Naive thymus-derived CD8-positive, alpha-beta T cell (primary cell): ENCODE results near the gene ELAVL3. TPM values are rescaled to one million over a fixed set of nuclear protein-coding genes. Genes with fewer than 3 reads are reported as not detected.

Source experiments
- ATAC-seq, 2 donors: fragments of 150-1000 bp; cut with Tn5 transposase in 1 of 2; sonication (Bioruptor Pico), chemical (Tn5 transposase) in 1 of 2; 1 replicate in 1 of 2; 2 replicates in 1 of 2; pipeline ENCODE4 v1.10.0; 2021; ENCODE audit warnings: mild to moderate bottlenecking in 2 of 2, moderate library complexity in 2 of 2
- POLR2A ChIA-PET: fragments of 350-600 bp; sonication (Branson Sonifier 250); formaldehyde crosslinking; loops from one replicate; lab custom pipeline; 2021; ENCODE audit warnings: antibody characterized with exemption; lab: Charles Lee
- DNase-seq, 10 donors: peaks; one replicate each; pipeline versions ENCODE4 v3.0.0 to v3.0.0-alpha.2; 2020 to 2022
- H3K27ac Mint-ChIP-seq, 10 donors: one replicate each; pipeline ENCODE4 v1.8.0; 2020 to 2022; ENCODE audit warnings: mild to moderate bottlenecking in 10 of 10, mixed read lengths in 10 of 10, moderate library complexity in 4 of 10, inconsistent platforms in 1 of 10
- H3K27me3 Mint-ChIP-seq, 5 donors: one replicate each; pipeline ENCODE4 v1.8.0; 2021 to 2022; ENCODE audit warnings: mixed read lengths in 5 of 5
- H3K36me3 Mint-ChIP-seq, 3 donors: one replicate each; pipeline ENCODE4 v1.8.0; 2020 to 2022; ENCODE audit warnings: mixed read lengths in 3 of 3, mild to moderate bottlenecking in 2 of 3, inconsistent platforms in 1 of 3
- H3K4me1 Mint-ChIP-seq, 4 donors: one replicate each; pipeline ENCODE4 v1.8.0; 2021 to 2022; ENCODE audit warnings: mixed read lengths in 4 of 4
- H3K4me3 Mint-ChIP-seq, 10 donors: one replicate each; pipeline ENCODE4 v1.8.0; 2020 to 2022; ENCODE audit warnings: mild to moderate bottlenecking in 10 of 10, mixed read lengths in 10 of 10, moderate library complexity in 6 of 10, inconsistent platforms in 1 of 10
- H3K9me3 Mint-ChIP-seq, 9 donors: one replicate each; pipeline ENCODE4 v1.8.0; 2020 to 2022; ENCODE audit warnings: mixed read lengths in 9 of 9, mild to moderate bottlenecking in 3 of 9, inconsistent platforms in 1 of 9, moderate library complexity in 1 of 9
- polyA plus RNA-seq, 3 donors: library from polyadenylated mRNA; unstranded; fragments of 300-500 nt; fragmentation: Illumina TruSeq; gene quantifications; one replicate each; pipeline ENCODE4 v1.2.3, GENCODE V29; 2021
- total RNA-seq, 8 experiments: library from RNA in 2 of 8; stranded (reverse) in 2 of 8; gene quantifications; one replicate each; pipeline ENCODE4 v1.2.3 and lab custom pipeline; 2021 to 2026

ELAVL3 gene
- not detected for total RNA-seq
- polyA plus RNA-seq = not detected
- total RNA-seq (lab: John Stamatoyannopoulos, UW) = 0 to 0.13 (median 0.08) reads per million in 6 experiments

- Mint-ChIP-seq H3K36me3 (peaks cover 0 to 12% (median 4%) of the 10 kb centered on the region in 3 donors), H3K4me3 (peak within 1 kb of the TSS; percentile 22 to 78 (median 62)), H3K27me3 (peaks cover 11 to 40% (median 25%) of the 10 kb centered on the region in 5 donors), H3K4me1 (peaks cover 9 to 29% (median 23%) of the 10 kb centered on the region in 4 donors), H3K27ac (peak within 1 kb of the TSS in 4 of 10 donors; percentile 8 to 63 (median 36)), H3K9me3 (peaks cover 0 to 3% (median 0%) of the 10 kb centered on the region in 9 donors)
- ATAC-seq (no peak), DNase-seq (peak in 1 of 10 donors; percentile 18)
- POLR2A ChIA-PET = interaction anchor here (2.1 kb wide), 1 partner anchor 100 kb away, joined by 18 read pairs; no protein-coding TSS in a partner anchor
These were observed at the start of gene ELAVL3 for GRCh38 chr19:11480715-11481533. ELAVL3 (minus strand) TSS chr19:11481046; CDS start chr19:11480608, 438 bp downstream.

DNA sequence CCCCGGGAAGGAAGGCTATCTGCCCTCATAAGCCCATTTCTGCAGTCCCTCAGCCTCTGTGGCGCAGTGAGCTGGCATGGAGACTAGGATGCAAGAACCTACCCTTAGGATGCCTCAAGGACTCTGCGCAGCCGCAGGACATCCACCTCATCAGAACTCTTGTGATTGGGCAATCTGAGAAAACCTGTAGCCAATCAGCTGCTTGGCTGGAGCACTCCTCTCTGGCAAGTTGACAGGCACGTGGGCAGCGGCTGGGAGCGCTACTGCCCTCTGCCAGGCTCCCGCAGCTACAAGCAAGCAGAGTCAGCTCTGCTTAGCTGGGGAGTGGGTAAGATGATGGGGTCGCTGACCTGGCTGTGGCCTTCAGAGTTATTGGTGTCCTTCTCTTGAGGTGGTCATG, 49.6 kb upstream of the ELAVL3 start:
- Mint-ChIP-seq H3K27ac (peak overlapping the region in 1 of 10 donors; percentile 38), H3K36me3 (peaks cover 0 to 4% (median 0%) of the 10 kb centered on the region in 3 donors), H3K4me3 (peak overlapping the region in 2 of 10 donors; percentile 20 to 22), H3K9me3 (no peaks in the 10 kb centered on the region), H3K27me3 (no peaks in the 10 kb centered on the region), H3K4me1 (peaks cover 16 to 35% (median 26%) of the 10 kb centered on the region in 4 donors)
- DNase-seq (peak in 4 of 10 donors; percentile 7 to 23 (median 13)), ATAC-seq (no peak)
- POLR2A ChIA-PET = no interaction called here

DNA sequence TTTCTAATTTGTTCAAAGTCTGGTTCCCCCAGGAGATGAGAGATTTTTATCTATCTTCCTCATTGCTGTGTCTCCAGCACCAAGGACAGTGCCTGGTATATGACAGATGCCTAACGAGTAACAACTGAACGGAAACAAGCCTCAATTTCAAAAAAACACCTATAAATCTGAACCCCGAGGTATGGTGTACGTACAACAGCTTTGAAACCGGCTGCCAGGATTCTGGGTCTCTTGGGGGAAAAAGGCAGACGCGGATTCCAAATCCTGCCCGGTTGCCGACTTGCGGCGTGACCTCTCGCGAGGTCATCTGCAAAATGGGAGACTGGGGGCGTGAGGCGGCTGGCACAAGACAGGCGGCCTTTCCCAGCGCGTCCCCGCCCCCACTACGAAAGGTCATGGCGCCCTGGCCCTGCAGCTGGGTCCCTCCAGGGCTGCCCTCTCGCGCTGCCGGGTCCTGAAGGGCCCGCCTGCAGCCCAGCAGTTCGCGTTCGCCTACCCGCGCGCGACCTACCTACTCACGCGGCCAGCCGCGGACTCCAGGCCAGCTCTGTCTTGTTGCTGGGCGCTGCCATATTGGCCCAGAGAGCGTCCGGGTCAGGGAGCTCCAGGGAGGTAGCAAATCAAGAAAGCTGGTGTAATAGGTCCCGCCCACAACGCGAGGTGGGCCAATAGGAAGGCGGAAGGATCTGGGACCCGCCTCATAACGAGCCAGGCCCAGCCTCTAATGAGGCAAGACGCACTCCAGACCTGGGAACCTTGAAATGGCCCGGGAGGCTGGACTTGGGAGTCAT, 47.9 kb upstream of the ELAVL3 start, which contains the start of gene ECSIT:
Gene ECSIT, minus strand, starts transcription at position 584 of the 791 bp plus-strand sequence. CDS start 9,964 bp downstream, outside the sequence.
- peak within 1 kb of the TSS; percentile 94 to 99 (median 98) for H3K4me3 Mint-ChIP-seq
- peaks cover 10 to 29% (median 21%) of the 10 kb centered on the region in 4 donors for H3K4me1 Mint-ChIP-seq
- H3K36me3 Mint-ChIP-seq = peaks cover 0 to 11% (median 0%) of the 10 kb centered on the region in 3 donors
- peak; percentile 77 to 95 (median 90) for DNase-seq
- POLR2A ChIA-PET = interaction anchor here (0.6 to 1.9 kb wide), 9 partner anchors 12 to 1122 kb away, joined by 3 to 15 read pairs (median 4); partner anchors contain the start of genes ELOF1, SWSAP1 and ZNF653
- H3K27me3 Mint-ChIP-seq = no peaks in the 10 kb centered on the region
- H3K9me3 Mint-ChIP-seq = no peaks in the 10 kb centered on the region
- H3K27ac Mint-ChIP-seq = peak within 1 kb of the TSS; percentile 87 to 98 (median 95)
- ATAC-seq = peak; percentile 99

- ATAC-seq (no peak), DNase-seq (no peak)
- H3K4me1 Mint-ChIP-seq = peaks cover 0 to 8% (median 1%) of the 10 kb centered on the region in 4 donors
- H3K9me3 Mint-ChIP-seq = no peaks in the 10 kb centered on the region
- H3K27ac Mint-ChIP-seq = no peak overlapping the region
- H3K4me3 Mint-ChIP-seq = no peak overlapping the region
- no peaks in the 10 kb centered on the region for H3K27me3 Mint-ChIP-seq
- peaks cover 0 to 71% (median 8%) of the 10 kb centered on the region in 3 donors for H3K36me3 Mint-ChIP-seq
- POLR2A ChIA-PET = interaction anchor here (0.7 kb wide), 1 partner anchor 14 kb away, joined by 5 read pairs; the partner anchor contains the start of gene ZNF653
These were observed 38.3 kb upstream of the ELAVL3 start for GRCh38 chr19:11519138-11519537.

DNA sequence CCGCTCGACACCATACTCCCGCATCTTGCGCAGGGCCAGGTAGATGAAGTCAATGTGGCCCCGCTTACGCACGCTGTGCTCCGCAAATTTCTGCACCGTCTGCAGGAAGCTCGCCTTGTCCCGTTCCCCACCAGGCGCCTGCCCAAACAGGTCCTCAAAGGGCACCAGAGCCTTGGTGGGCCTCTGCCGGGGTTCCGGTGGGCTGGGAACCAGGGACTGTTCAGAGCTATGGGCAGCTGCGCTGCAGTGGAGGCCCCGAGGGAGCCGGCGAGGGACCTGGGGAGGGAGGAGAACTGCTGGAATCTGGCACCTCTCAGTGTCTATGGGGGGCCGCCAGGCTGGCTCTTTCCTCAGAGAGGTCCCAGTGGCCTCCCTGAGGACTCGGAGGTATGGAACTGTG, 33.1 kb upstream of the ELAVL3 start:
- H3K27ac Mint-ChIP-seq = no peak overlapping the region
- H3K9me3 Mint-ChIP-seq = no peaks in the 10 kb centered on the region
- no peak for ATAC-seq
- H3K36me3 Mint-ChIP-seq = peaks cover 0 to 71% (median 11%) of the 10 kb centered on the region in 3 donors
- no peaks in the 10 kb centered on the region for H3K4me1 Mint-ChIP-seq
- no peaks in the 10 kb centered on the region for H3K27me3 Mint-ChIP-seq
- DNase-seq = no peak
- POLR2A ChIA-PET = no interaction called here
- H3K4me3 Mint-ChIP-seq = no peak overlapping the region

- POLR2A ChIA-PET = interaction anchor here (0.6 kb wide), 2 partner anchors 10 to 1112 kb away, joined by 3 to 6 read pairs; no protein-coding TSS in a partner anchor
- DNase-seq (no peak), ATAC-seq (no peak)
- H3K4me1 Mint-ChIP-seq = peaks cover 0 to 5% (median 5%) of the 10 kb centered on the region in 4 donors
- no peak overlapping the region for H3K27ac Mint-ChIP-seq
- H3K9me3 Mint-ChIP-seq = no peaks in the 10 kb centered on the region
- H3K36me3 Mint-ChIP-seq = peaks cover 0 to 45% (median 5%) of the 10 kb centered on the region in 3 donors
- H3K4me3 Mint-ChIP-seq = no peak overlapping the region
- H3K27me3 Mint-ChIP-seq = peaks cover 0 to 2% (median 0%) of the 10 kb centered on the region in 5 donors
These were observed 29.6 kb upstream of the ELAVL3 start for GRCh38 chr19:11510444-11510843.

DNA sequence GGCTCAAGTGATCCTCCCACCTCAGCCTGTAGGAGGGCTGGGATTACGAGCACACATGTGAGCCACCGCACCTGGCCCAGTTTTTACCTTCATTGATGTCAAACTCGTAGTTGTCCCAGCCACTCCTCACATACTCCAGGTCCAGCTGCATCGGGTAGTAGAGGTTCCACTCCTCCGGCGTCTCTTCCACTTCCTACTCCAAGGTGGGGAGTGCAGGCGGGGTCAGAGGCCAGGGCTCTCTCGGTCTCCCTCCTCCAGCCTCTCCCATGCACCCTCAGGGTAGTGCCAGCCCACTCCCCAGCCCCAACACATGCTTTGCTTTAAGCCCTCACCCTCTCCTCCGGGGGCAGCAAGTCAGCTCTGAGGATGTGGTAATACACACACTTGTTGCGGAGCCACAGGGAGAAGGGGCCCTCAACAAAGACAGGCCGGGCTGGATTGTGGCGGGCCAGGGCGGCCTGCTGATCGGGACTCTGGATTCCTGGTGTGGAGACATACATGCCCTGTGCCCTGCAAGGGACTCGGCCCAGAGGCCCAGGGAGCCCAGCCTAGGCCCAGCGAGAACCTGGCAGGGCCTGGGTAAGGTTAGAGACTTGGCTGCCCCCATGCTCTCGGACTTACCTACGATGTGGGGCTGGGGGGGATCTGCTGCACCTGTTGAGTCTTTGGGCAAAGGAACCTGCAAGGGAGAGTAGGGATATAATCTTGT, 26.7 kb upstream of the ELAVL3 start:
- peak overlapping the region in 8 of 10 donors; percentile 24 to 93 (median 38) for H3K4me3 Mint-ChIP-seq
- POLR2A ChIA-PET = interaction anchor here (0.6 to 2.3 kb wide), 4 partner anchors 12 to 133 kb away, joined by 3 to 8 read pairs (median 3); partner anchors contain the start of gene SWSAP1
- DNase-seq (no peak), ATAC-seq (no peak)
- peaks cover 0 to 2% (median 0%) of the 10 kb centered on the region in 5 donors for H3K27me3 Mint-ChIP-seq
- peak overlapping the region in 2 of 10 donors; percentile 24 to 57 for H3K27ac Mint-ChIP-seq
- H3K4me1 Mint-ChIP-seq = peaks cover 9 to 15% (median 11%) of the 10 kb centered on the region in 4 donors
- peaks cover 0 to 20% (median 2%) of the 10 kb centered on the region in 3 donors for H3K36me3 Mint-ChIP-seq
- no peaks in the 10 kb centered on the region for H3K9me3 Mint-ChIP-seq

- no peak for ATAC-seq
- H3K36me3 Mint-ChIP-seq = peaks cover 0 to 15% (median 2%) of the 10 kb centered on the region in 3 donors
- peak overlapping the region in 9 of 10 donors; percentile 67 to 99 (median 90) for H3K4me3 Mint-ChIP-seq
- no peak for DNase-seq
- H3K4me1 Mint-ChIP-seq = peaks cover 9 to 15% (median 11%) of the 10 kb centered on the region in 4 donors
- no peaks in the 10 kb centered on the region for H3K9me3 Mint-ChIP-seq
- POLR2A ChIA-PET = interaction anchor here (0.6 to 2.3 kb wide), 5 partner anchors 11 to 637 kb away, joined by 3 to 8 read pairs (median 3); partner anchors contain the start of gene SWSAP1
- peak overlapping the region in 6 of 10 donors; percentile 15 to 95 (median 72) for H3K27ac Mint-ChIP-seq
- peaks cover 0 to 2% (median 0%) of the 10 kb centered on the region in 5 donors for H3K27me3 Mint-ChIP-seq
These were observed 26.1 kb upstream of the ELAVL3 start for GRCh38 chr19:11506967-11507366.

DNA sequence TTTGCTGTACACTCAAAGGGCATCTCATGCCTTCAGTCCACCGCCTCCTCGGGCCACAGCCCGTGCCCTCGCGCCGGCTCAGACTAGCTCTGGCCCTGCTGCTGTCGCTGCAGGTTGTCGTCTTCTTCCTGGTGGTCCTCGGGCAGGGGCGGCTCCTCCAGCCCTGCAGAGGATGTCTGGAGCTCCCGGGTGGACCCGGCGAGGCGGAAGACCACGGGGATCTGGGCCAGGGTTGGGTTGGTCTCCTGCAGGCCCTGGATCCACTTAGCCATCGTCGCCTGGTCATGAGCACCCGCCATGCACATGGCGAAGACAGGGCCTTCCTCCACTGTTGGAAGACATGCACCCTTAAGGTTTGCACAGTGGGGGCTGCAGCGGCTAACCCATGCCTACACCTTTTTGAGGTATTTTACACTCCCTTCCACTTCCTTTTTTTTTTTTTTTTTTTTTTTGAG, 25.3 kb upstream of the ELAVL3 start:
- Mint-ChIP-seq H3K36me3 (peaks cover 0 to 12% (median 0%) of the 10 kb centered on the region in 3 donors), H3K9me3 (no peaks in the 10 kb centered on the region), H3K4me1 (peaks cover 9 to 15% (median 11%) of the 10 kb centered on the region in 4 donors), H3K27ac (peak overlapping the region in 9 of 10 donors; percentile 80 to 98 (median 97)), H3K27me3 (peaks cover 0 to 2% (median 0%) of the 10 kb centered on the region in 5 donors), H3K4me3 (peak overlapping the region; percentile 87 to 99 (median 90))
- POLR2A ChIA-PET = interaction anchor here (0.6 to 2.3 kb wide), 5 partner anchors 10 to 131 kb away, joined by 3 to 8 read pairs (median 3); partner anchors contain the start of gene SWSAP1
- DNase-seq = no peak
- peak in 1 of 2 donors; percentile 25 for ATAC-seq

- POLR2A ChIA-PET = interaction anchor here (0.6 to 2.3 kb wide), 7 partner anchors 14 to 763 kb away, joined by 3 to 8 read pairs (median 3); partner anchors contain the start of gene SWSAP1
These were observed 24.8 kb upstream of the ELAVL3 start, which contains the start of gene ZNF653 for GRCh38 chr19:11505504-11506100. ZNF653 (minus strand) TSS chr19:11505839; CDS start chr19:11505786, 53 bp downstream.

More at GRCh38 chr19:11505504-11506100, 24.8 kb upstream of the ELAVL3 start, which contains the start of gene ZNF653:
- H3K9me3 Mint-ChIP-seq = no peaks in the 10 kb centered on the region
- H3K4me3 Mint-ChIP-seq = peak within 1 kb of the TSS; percentile 87 to 99 (median 90)
- peak within 1 kb of the TSS; percentile 89 to 98 (median 96) for H3K27ac Mint-ChIP-seq
- H3K27me3 Mint-ChIP-seq = peaks cover 0 to 2% (median 0%) of the 10 kb centered on the region in 5 donors
- peaks cover 9 to 15% (median 12%) of the 10 kb centered on the region in 4 donors for H3K4me1 Mint-ChIP-seq
- ATAC-seq (peak; percentile 49 to 60), DNase-seq (peak; percentile 88 to 98 (median 94))
- peaks cover 0 to 7% (median 2%) of the 10 kb centered on the region in 3 donors for H3K36me3 Mint-ChIP-seq
